HG02798 (cell line): ENCODE results near the gene OXSR1.
"Not testable (repeated sequence)": the region's sequence is repeated elsewhere in the genome, so short reads cannot be mapped to it uniquely, and the experiment has no call there.

Source experiments
- ATAC-seq: cut with Tn5 transposase; IDR thresholded peaks from one replicate; pipeline ENCODE4 v1.9.1; 2021; ENCODE audit warnings: mild to moderate bottlenecking; ENCODE audit not compliant: unreplicated experiment, poor library complexity

The OXSR1 gene

DNA sequence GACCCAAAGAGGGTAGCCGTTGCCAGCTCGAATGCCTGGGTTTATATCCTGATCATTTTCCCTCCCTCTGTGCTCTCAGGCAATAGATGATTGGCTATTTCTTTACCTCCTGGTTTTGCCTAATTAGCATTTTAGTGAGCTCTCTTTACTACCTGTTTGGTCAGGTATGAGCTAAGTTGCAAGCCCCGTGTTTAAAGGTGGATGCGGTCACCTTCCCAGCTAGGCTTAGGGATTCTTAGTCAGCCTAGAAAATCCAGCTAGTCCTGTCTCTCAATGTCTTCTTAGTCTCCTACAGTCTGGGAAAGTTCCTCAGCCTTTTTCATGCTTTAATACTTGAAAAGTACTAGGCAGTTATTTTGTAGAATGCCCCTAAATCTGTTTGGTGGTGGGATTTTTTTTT is 131.7 kb downstream of the OXSR1 start:
- ATAC-seq: not testable (repeated sequence)

DNA sequence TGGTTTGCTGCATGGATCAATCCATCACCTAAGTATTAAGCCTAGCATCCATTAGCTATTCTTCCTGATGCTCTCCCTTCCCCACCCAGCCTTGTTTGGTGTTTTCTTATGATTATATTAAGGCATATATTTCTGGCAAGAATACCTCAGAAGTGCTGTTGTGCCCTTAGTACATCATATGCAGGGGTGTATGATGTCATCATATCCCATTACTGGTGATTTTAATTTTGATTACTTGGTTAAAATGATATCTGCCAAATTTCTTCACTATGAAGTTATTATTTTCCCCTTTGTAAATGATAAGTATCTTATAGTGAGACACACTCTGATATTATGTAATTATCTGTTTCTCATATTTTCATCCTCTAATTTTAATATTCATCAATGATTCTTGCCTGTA is 132.2 kb downstream of the OXSR1 start:
- ATAC-seq: no peak

DNA sequence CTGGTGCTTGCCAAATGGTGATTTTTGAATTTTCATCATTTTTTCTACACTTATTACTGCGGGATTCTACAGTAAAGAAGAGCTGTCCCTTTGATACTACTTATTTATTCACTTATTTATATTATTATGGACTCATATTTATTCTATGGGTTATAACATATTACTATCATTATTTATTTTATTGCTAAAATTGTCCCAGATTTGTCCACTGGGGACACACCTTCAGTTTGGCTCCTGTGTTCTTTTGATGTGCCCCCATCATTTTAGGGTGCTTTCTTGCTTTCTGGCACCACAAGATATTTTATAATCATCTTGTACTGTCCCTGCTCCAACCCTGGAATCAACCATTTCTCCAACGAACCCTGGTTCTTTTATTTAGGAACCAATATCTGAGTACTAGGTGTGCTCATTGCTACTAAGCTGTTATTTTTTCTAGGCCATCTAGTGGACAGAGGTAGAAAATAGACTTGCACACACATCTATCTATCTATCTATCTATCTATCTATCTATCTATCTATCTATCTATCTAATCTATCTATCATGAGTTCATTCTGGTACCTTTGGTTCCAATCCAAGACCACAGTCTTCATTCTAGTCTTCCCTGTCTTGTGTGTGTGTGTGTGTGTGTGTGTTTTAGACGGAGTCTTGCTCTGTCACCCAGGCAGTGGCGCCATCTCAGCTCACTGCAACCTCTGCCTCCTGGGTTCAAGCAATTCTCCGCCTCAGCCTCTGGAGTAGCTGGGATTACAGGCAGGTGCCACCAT is 132.8 kb downstream of the OXSR1 start:
- ATAC-seq: peak; percentile 45
